ENCODE data around the gene MARCHF9.

GRCh38 chr12:57718641-57719528, 36.0 kb upstream of the MARCHF9 start:
- TF ChIP-seq CTCF (IDR thresholded peaks at IDR 0.05) (no peak), POLR2A (IDR thresholded peaks at IDR 0.05) (no peak)

Measured in lower leg skin (tissue), 3 donors.